OCI-LY3 (cell line): ENCODE data around the gene WWC1.

ENCODE experiments used
- EZH2phosphoT487 ChIP-seq: fragments of 200-600 bp; shearing (Covaris generic); IDR thresholded peaks from 2 replicates; pipeline ENCODE4 v1.6.1; 2018; ENCODE audit warnings: antibody characterized with exemption, mixed run types, low read depth
- TF ChIP-seq, protein P1 (sequence below): fragments of 200-600, 300-600 bp; sonication (generic); IDR thresholded peaks from 2 replicates; pipeline ENCODE4 v1.5.1; 2014; ENCODE audit warnings: antibody characterized with exemption, low read length, low read depth

- TF ChIP-seq, protein P1, sequence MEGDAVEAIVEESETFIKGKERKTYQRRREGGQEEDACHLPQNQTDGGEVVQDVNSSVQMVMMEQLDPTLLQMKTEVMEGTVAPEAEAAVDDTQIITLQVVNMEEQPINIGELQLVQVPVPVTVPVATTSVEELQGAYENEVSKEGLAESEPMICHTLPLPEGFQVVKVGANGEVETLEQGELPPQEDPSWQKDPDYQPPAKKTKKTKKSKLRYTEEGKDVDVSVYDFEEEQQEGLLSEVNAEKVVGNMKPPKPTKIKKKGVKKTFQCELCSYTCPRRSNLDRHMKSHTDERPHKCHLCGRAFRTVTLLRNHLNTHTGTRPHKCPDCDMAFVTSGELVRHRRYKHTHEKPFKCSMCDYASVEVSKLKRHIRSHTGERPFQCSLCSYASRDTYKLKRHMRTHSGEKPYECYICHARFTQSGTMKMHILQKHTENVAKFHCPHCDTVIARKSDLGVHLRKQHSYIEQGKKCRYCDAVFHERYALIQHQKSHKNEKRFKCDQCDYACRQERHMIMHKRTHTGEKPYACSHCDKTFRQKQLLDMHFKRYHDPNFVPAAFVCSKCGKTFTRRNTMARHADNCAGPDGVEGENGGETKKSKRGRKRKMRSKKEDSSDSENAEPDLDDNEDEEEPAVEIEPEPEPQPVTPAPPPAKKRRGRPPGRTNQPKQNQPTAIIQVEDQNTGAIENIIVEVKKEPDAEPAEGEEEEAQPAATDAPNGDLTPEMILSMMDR = no peak
- no peak for TF ChIP-seq EZH2phosphoT487
These were observed 132.0 kb downstream of the WWC1 start for GRCh38 chr5:168423478-168423877.
